HG03103 (cell line): ENCODE measurements around the gene NKTR.

ENCODE experiments used
- ATAC-seq: cut with Tn5 transposase; IDR thresholded peaks from one replicate; pipeline ENCODE4 v1.9.1; 2021; ENCODE audit warnings: low read depth; ENCODE audit not compliant: unreplicated experiment

Gene NKTR

GRCh38 chr3:42647821-42648459 is 47.5 kb downstream of the NKTR start:
- ATAC-seq: no peak

- ATAC-seq: no peak
These were observed 48.5 kb downstream of the NKTR start for GRCh38 chr3:42649006-42649405.

- ATAC-seq: no peak
These were observed 49.3 kb downstream of the NKTR start for GRCh38 chr3:42649783-42650182.

GRCh38 chr3:42651248-42652091 is 51.0 kb downstream of the NKTR start:
- ATAC-seq: no peak

- no peak for ATAC-seq
These were observed 51.7 kb downstream of the NKTR start for GRCh38 chr3:42652251-42652610.

- no peak for ATAC-seq
These were observed 52.3 kb downstream of the NKTR start for GRCh38 chr3:42652611-42653302.

- no peak for ATAC-seq
These were observed 52.7 kb downstream of the NKTR start for GRCh38 chr3:42653303-42653559.

GRCh38 chr3:42653560-42654330 is 53.3 kb downstream of the NKTR start, which contains the start of gene ZBTB47:
ZBTB47 (plus strand) TSS chr3:42653697; CDS start chr3:42658356, 4,659 bp downstream.
- ATAC-seq: no peak

GRCh38 chr3:42654331-42655201 is 54.1 kb downstream of the NKTR start:
- ATAC-seq: no peak

GRCh38 chr3:42655331-42655888 is 54.9 kb downstream of the NKTR start:
- ATAC-seq: no peak

GRCh38 chr3:42655980-42656679 is 55.6 kb downstream of the NKTR start:
- ATAC-seq: no peak

- ATAC-seq: no peak
These were observed 56.5 kb downstream of the NKTR start for GRCh38 chr3:42656680-42657610.

- no peak for ATAC-seq
These were observed 57.2 kb downstream of the NKTR start for GRCh38 chr3:42657675-42658074.

- no peak for ATAC-seq
These were observed 57.7 kb downstream of the NKTR start for GRCh38 chr3:42658091-42658770.

GRCh38 chr3:42658771-42659390 is 58.4 kb downstream of the NKTR start:
- no peak for ATAC-seq

- ATAC-seq: no peak
These were observed 59.1 kb downstream of the NKTR start for GRCh38 chr3:42659451-42660130.
